Measurements from ENCODE around the gene SLC4A1AP.

The SLC4A1AP gene

DNA sequence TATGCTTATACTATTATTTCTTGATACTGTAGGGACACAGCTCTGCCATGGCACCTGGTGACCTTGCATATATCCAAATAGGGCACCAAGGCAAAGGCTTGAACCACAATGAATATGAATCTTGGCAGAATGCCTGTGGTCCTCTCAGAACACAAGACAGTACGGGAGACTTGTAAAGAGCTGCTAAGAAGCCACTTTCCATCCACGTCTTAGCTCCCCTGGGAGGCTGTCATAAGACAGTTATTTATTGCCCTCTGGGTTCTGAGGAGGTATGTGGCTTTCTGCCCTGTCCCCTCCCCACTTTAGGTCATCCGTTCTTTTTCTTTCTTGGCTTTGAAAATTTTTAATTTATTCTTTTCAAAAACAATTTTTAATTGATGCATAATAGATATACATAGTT is 78.0 kb downstream of the SLC4A1AP start:
- DNase-seq (ENCODE audit: low read depth in 2 of 2) = no peak

DNA sequence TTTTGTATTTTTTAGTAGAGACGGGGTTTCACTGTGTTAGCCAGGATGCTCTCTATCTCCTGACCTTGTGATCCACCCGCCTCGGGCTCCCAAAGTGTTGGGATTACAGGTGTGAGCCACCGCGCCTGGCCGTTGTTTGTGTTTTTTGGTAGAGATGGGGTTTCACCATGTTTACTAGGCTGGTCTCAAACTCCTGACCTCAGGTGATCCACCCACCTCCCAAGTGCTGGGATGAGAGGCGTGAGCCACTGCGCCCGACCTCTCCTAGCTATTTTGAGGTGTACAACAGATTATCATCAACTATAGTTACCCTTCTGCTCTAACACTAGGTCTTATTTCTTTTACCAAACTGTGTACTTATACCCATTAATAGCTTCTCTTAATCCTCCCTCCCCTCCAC is 78.9 kb downstream of the SLC4A1AP start:
- no peak for DNase-seq (ENCODE audit: low read depth in 2 of 2)
